Measurements from ENCODE around the gene MYL5. TPM values are rescaled to one million over a fixed set of nuclear protein-coding genes. Genes with fewer than 3 reads are reported as not detected.

The MYL5 gene
- total RNA-seq, 6 experiments from 2014 or later = 14.2 to 23.0 (median 18.8) TPM

GRCh38 chr4:627347-628125 lies 46.8 kb upstream of the MYL5 start:
- TF ChIP-seq CTCF (IDR thresholded peaks at IDR 0.05) = no peak
- Mint-ChIP-seq H3K4me3 (no peak overlapping the region), H3K4me1 (ENCODE audit: low read depth) (no peaks in the 10 kb centered on the region), H3K9me3 (peaks cover 38% of the 10 kb centered on the region), H3K27me3 (ENCODE audit: insufficient read depth) (peaks cover 5% of the 10 kb centered on the region), H3K36me3 (ENCODE audit: low read depth) (peaks cover 17% of the 10 kb centered on the region), H3K27ac (no peak overlapping the region)
- DNase-seq = no peak

GRCh38 chr4:628311-628741 lies 46.0 kb upstream of the MYL5 start:
- no peak for DNase-seq

GRCh38 chr4:628821-629635 lies 45.3 kb upstream of the MYL5 start:
- H3K4me1 Mint-ChIP-seq (ENCODE audit: low read depth) = no peaks in the 10 kb centered on the region

More at GRCh38 chr4:628311-628741, 46.0 kb upstream of the MYL5 start:
- peaks cover 5% of the 10 kb centered on the region for H3K27me3 Mint-ChIP-seq (ENCODE audit: insufficient read depth)
- peaks cover 38% of the 10 kb centered on the region for H3K9me3 Mint-ChIP-seq
- H3K4me1 Mint-ChIP-seq (ENCODE audit: low read depth) = no peaks in the 10 kb centered on the region
- peaks cover 21% of the 10 kb centered on the region for H3K36me3 Mint-ChIP-seq (ENCODE audit: low read depth)
- TF ChIP-seq CTCF (IDR thresholded peaks at IDR 0.05) = no peak
- H3K27ac Mint-ChIP-seq = no peak overlapping the region
- no peak overlapping the region for H3K4me3 Mint-ChIP-seq

GRCh38 chr4:629636-629914 lies 44.8 kb upstream of the MYL5 start:
- Mint-ChIP-seq H3K27ac (no peak overlapping the region), H3K27me3 (ENCODE audit: insufficient read depth) (peaks cover 5% of the 10 kb centered on the region; the same call in 1 of the 2 replicates)

More at GRCh38 chr4:628821-629635, 45.3 kb upstream of the MYL5 start:
- H3K9me3 Mint-ChIP-seq = peaks cover 38% of the 10 kb centered on the region
- peaks cover 21% of the 10 kb centered on the region for H3K36me3 Mint-ChIP-seq (ENCODE audit: low read depth)
- peaks cover 5% of the 10 kb centered on the region for H3K27me3 Mint-ChIP-seq (ENCODE audit: insufficient read depth)
- H3K4me3 Mint-ChIP-seq = no peak overlapping the region
- DNase-seq = no peak
- no peak overlapping the region for H3K27ac Mint-ChIP-seq
- no peak for TF ChIP-seq CTCF (IDR thresholded peaks at IDR 0.05)

More at GRCh38 chr4:629636-629914, 44.8 kb upstream of the MYL5 start:
- Mint-ChIP-seq H3K9me3 (peaks cover 34% of the 10 kb centered on the region), H3K4me1 (ENCODE audit: low read depth) (no peaks in the 10 kb centered on the region), H3K4me3 (no peak overlapping the region), H3K36me3 (ENCODE audit: low read depth) (peaks cover 21% of the 10 kb centered on the region)
- TF ChIP-seq CTCF (IDR thresholded peaks at IDR 0.05) = no peak
- DNase-seq = no peak
